Hepatocyte (in vitro differentiated cells): ENCODE results near the gene STAT5B. TPM values are rescaled to one million over a fixed set of nuclear protein-coding genes. Genes with fewer than 3 reads are reported as not detected.

Source experiments
- DNase-seq: peaks from one replicate; pipeline ENCODE4 v3.0.0-alpha.2; 2016; ENCODE audit warnings: low spot score
- H2AFZ ChIP-seq: fragments of 200-600 bp; sonication (generic); 2 replicates; pipeline ENCODE4 v1.6.0; 2016; ENCODE audit warnings: antibody characterized with exemption, mild to moderate bottlenecking
- H3K27ac ChIP-seq: fragments of 200-600 bp; sonication (generic); 2 replicates; pipeline ENCODE4 v1.5.1; 2016; ENCODE audit warnings: mild to moderate bottlenecking
- H3K27me3 ChIP-seq: fragments of 200-600 bp; sonication (generic); 2 replicates; pipeline ENCODE4 v1.6.1; 2016
- H3K36me3 ChIP-seq: fragments of 200-600 bp; sonication (generic); replicated peaks from 2 replicates; pipeline ENCODE4 v1.5.1; 2016; ENCODE audit warnings: low read depth; ENCODE audit not compliant: insufficient read depth
- H3K4me1 ChIP-seq: fragments of 200-600 bp; sonication (generic); 2 replicates; pipeline ENCODE4 v1.5.1; 2016; ENCODE audit warnings: mild to moderate bottlenecking, moderate library complexity; ENCODE audit not compliant: insufficient read depth
- H3K4me2 ChIP-seq: fragments of 200-600 bp; sonication (generic); 2 replicates; pipeline ENCODE4 v1.6.0; 2016
- H3K4me3 ChIP-seq: fragments of 200-600 bp; sonication (generic); 2 replicates; pipeline ENCODE4 v1.5.1; 2016; ENCODE audit warnings: mild to moderate bottlenecking
- H3K79me2 ChIP-seq: fragments of 200-600 bp; sonication (generic); 2 replicates; pipeline ENCODE4 v1.6.0; 2017; ENCODE audit warnings: mild to moderate bottlenecking
- H3K9me2 ChIP-seq: fragments of 200-600 bp; sonication (generic); replicated peaks from 2 replicates; pipeline ENCODE4 v1.6.0; 2017; ENCODE audit warnings: mild to moderate bottlenecking; ENCODE audit not compliant: insufficient read depth
- H3K9me3 ChIP-seq: fragments of 200-600 bp; sonication (generic); 2 replicates; pipeline ENCODE4 v1.5.1; 2016; ENCODE audit warnings: low read depth, mild to moderate bottlenecking
- H4K20me1 ChIP-seq: fragments of 200-600 bp; sonication (generic); 2 replicates; pipeline ENCODE4 v1.6.0; 2016; ENCODE audit warnings: mild to moderate bottlenecking; ENCODE audit not compliant: insufficient read depth, poor library complexity, severe bottlenecking
- CTCF ChIP-seq: fragments of 200-600 bp; sonication (generic); IDR thresholded peaks from 2 replicates; pipeline ENCODE4 v1.5.1; 2016; ENCODE audit warnings: antibody characterized with exemption, mild to moderate bottlenecking; ENCODE audit not compliant: poor library complexity
- EZH2 ChIP-seq: fragments of 200-600 bp; sonication (generic); IDR thresholded peaks from 2 replicates; pipeline ENCODE4 v1.6.1; 2016; ENCODE audit warnings: antibody characterized with exemption, mild to moderate bottlenecking, borderline replicate concordance
- EZH2phosphoT487 ChIP-seq: fragments of 200-600 bp; sonication (generic); IDR thresholded peaks from one replicate; pipeline ENCODE4 v1.6.1; 2018; ENCODE audit warnings: antibody characterized with exemption, mild to moderate bottlenecking, low read depth, moderate library complexity; ENCODE audit not compliant: unreplicated experiment, severe bottlenecking
- WGBS: methylation state at CpG from one replicate; pipeline ENCODE4 v1.1.6; 2016; ENCODE audit warnings: low lambda C conversion rate; ENCODE audit errors: missing lambda C conversion rate; 5-methylcytosine and 5-hydroxymethylcytosine counted together
- polyA plus RNA-seq: library from polyadenylated mRNA; unstranded; fragments of >200 nt; fragmentation: Nextera tagmentation; extraction: Ambion mirVana; gene quantifications from 2 replicates; pipeline ENCODE4 v1.2.1, GENCODE V29; 2016
- total RNA-seq: library from RNA; depleted of rRNA; stranded (reverse); fragments of >200 nt; gene quantifications from 2 replicates; pipeline ENCODE4 v1.2.3, GENCODE V29; 2014

The STAT5B gene
- total and polyA plus RNA-seq, 2 experiments from 2014 or later, result 25.7 to 26.0 TPM

GRCh38 chr17:42252597-42253550 is 23.3 kb downstream of the STAT5B start:
- Histone ChIP-seq H2AFZ (no peak overlapping the region), H3K4me3 (no peak overlapping the region), H3K27me3 (no peaks in the 10 kb centered on the region), H3K79me2 (peaks cover 45% of the 10 kb centered on the region), H4K20me1 (no peaks in the 10 kb centered on the region), H3K4me2 (no peak overlapping the region), H3K9me3 (no peaks in the 10 kb centered on the region), H3K27ac (no peak overlapping the region), H3K9me2 (no peaks in the 10 kb centered on the region), H3K4me1 (no peaks in the 10 kb centered on the region), H3K36me3 (no peaks in the 10 kb centered on the region)
- no peak for DNase-seq
- WGBS, result 82% methylated on average over 4 of the region's 4 CpGs
- TF ChIP-seq EZH2, result no peak
- no peak for TF ChIP-seq EZH2phosphoT487
- no peak for TF ChIP-seq CTCF

- H3K36me3 ChIP-seq, result no peaks in the 10 kb centered on the region
- no peak for TF ChIP-seq EZH2phosphoT487
- TF ChIP-seq EZH2, result no peak
- TF ChIP-seq CTCF, result peak; percentile 31
- no peak for DNase-seq
- H4K20me1 ChIP-seq, result no peaks in the 10 kb centered on the region
- peaks cover 59% of the 10 kb centered on the region for H3K79me2 ChIP-seq
- H3K4me1 ChIP-seq, result no peaks in the 10 kb centered on the region
- peaks cover 3% of the 10 kb centered on the region for H3K9me3 ChIP-seq
- H3K27ac ChIP-seq, result no peak overlapping the region
- 70% methylated on average over 2 of the region's 2 CpGs for WGBS
- H2AFZ ChIP-seq, result no peak overlapping the region
- no peaks in the 10 kb centered on the region for H3K27me3 ChIP-seq
- H3K9me2 ChIP-seq, result no peaks in the 10 kb centered on the region
- H3K4me3 ChIP-seq, result no peak overlapping the region
- no peak overlapping the region for H3K4me2 ChIP-seq
Measured at GRCh38 chr17:42251115-42251514, 25.1 kb downstream of the STAT5B start.

- H2AFZ ChIP-seq, result no peak overlapping the region
- peaks cover 69% of the 10 kb centered on the region for H3K79me2 ChIP-seq
- H3K9me3 ChIP-seq, result peaks cover 3% of the 10 kb centered on the region
- no peak overlapping the region for H3K4me3 ChIP-seq
- H4K20me1 ChIP-seq, result no peaks in the 10 kb centered on the region
- H3K27ac ChIP-seq, result peak overlapping the region; percentile 82
- whole genome bisulfite sequencing, result 88% methylated on average over 14 of the region's 14 CpGs
- TF ChIP-seq EZH2 (no peak), CTCF (no peak), EZH2phosphoT487 (no peak)
- no peaks in the 10 kb centered on the region for H3K27me3 ChIP-seq
- H3K36me3 ChIP-seq, result no peaks in the 10 kb centered on the region
- H3K4me1 ChIP-seq, result no peaks in the 10 kb centered on the region
- DNase-seq, result no peak
- H3K4me2 ChIP-seq, result no peak overlapping the region
- H3K9me2 ChIP-seq, result no peaks in the 10 kb centered on the region
Measured at GRCh38 chr17:42249681-42250446, 26.3 kb downstream of the STAT5B start.
